NCI-H2171 (cell line): ENCODE results near the gene ABLIM2.

ENCODE experiments used
- DNase-seq: peaks from one replicate; lab custom pipeline; 2025; lab: John Stamatoyannopoulos, UW

ABLIM2 gene

DNA sequence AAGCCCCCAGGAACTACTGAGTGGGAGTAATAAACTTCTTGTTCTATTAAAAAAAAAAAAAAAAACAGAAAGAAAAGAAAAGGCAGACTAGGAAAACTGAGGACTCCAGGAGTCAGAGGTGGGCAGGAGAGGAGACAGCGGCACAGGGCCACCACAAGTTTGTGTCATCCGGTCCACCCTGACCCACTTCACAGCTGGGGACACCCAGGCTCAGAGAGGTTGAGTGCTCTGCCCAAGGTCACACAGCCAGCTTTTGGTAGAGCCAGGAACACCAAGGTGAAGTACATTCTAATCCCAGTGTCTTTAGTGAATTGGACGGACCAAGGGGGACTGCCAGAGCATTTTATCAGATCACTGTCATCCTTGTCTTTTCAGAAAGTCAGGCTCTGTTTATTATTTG, 16.4 kb upstream of the ABLIM2 start:
- no peak for DNase-seq

DNA sequence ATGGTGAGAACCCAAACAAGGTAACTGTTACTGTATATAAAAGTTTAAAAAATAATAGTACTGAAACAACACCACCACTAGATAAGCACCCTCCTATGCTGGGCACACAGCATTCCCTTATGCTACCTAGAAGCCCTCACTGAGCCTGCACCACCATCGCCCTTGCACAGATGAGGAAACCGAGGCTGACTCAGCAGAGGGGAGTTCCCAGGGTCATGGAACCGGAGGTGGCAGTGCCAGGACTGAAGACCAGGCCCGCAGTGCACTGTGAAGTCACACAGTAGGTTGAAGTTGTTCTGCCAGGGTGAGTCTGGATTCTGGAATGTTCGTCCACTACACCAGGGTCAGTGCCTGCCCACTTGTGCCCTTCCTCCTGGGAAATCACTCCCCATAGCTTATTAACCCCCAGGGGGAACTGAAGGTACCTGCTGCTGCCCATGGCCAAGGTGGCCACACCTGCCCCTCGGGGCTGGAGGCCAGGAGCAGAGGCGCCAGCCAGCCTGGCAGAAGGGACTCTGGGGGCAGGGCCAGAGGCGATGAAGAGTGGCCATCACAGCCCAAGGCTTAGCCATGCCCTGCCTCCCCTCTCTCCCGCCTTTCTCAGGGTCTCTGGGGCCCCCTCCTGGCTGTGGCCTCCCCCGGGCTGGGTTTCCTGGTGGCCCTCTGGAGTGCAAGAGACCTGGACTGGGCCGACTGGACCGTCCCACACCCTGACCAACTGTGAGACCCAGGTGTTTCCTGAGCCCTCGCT, 15.1 kb upstream of the ABLIM2 start:
- DNase-seq: no peak

DNA sequence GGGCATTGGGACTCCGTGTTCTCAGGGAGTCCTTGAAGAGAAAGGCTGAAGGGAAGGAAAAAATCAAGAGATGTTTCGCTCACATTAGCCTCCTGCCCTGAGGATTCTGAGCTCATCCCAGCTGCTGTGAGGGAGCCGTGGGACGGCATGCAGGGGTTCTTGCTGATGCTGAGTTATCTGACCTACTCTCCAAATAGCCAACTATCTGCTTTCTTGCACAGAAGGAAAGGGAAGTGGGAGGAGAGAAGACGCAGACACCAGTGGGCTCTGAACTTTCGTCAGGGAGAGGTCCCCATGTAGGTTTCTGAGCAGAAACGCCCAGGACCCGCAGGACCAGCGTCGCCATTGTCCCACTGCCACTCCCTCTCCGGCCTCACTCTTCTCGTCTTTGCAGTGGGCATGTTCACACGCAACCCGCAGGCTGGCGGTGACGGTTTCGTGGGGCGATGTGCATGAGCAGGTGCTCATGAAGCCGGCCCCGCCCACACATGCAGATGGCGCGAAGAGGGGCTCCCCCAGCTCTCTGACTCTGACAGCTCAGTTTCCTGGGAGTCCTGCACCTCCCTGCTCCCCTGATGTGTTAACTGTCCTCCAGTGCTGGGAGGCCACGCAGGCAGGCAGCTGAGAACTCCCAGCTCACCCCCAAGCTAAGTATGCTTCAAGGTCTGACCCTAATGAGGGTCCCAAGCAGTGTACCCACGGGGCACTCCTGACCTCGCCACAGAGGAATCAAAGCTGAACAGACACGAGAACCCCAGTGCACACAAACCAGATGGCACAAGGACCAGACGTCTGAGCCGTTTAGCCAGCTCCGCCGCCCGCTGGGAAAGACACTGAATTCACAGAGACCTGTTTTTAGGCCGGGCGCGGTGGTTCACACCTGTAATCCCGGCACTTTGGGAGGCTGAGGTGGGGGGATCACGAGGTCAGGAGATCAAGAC, 13.6 kb upstream of the ABLIM2 start:
- DNase-seq: no peak

DNA sequence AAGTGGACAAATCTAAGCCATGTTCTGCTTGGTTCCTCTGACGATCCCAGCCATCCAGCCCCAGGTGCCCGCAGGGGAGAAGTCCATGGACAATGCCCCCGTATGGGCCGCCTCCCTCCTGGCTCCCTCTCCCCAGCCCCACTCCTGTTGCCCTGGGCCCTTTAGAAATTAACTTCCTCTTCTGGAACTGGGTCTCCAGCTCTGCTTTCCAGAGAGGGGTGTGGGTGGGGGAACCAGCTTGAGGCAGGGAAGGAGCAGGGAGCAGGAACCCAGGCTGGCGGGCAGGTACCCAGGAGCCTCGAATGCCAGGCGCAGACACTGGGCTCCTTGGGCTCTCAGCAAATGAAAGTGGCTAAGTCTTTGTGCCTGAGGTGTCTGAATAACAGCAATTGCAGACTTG, 12.7 kb upstream of the ABLIM2 start:
- DNase-seq: no peak

DNA sequence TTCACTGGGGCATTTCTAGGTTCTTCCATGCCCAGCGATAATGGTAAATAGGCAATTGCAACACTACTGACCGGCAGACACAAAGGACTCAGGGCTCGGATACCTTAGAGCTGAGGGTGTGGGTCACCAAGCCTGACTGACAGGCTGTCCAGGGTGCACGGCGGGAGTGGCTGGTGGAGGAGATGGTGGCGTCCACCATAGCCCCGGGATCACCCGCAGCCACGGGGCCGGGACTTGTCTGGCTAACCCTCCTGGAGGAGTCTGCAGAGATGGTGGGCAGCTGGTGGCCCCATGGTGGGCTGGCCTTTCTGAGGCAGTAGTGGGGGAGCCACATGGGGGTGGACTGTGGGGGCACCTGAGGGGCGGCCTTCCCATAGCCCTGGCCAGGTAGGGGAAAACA, 11.7 kb upstream of the ABLIM2 start:
- no peak for DNase-seq

DNA sequence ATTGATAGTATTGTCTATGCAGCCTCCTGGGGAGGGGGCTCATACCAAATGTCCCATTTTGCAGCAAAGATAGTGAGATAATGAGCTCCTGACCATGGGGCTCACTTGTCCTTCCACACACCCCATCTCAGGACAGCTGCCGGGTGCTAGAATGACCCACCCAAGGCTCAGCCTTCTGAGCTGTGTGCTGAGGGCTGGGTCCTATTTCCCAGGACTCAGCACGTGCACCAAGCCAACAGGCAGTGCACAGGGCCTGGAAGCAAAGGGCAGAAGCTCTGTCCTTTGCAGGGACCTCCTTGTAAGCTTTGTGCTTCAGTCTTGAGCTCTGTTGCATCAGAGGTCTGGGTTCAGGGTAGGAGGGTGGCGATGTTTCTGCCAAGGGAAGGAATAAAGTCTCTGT, 11.2 kb upstream of the ABLIM2 start:
- no peak for DNase-seq

DNA sequence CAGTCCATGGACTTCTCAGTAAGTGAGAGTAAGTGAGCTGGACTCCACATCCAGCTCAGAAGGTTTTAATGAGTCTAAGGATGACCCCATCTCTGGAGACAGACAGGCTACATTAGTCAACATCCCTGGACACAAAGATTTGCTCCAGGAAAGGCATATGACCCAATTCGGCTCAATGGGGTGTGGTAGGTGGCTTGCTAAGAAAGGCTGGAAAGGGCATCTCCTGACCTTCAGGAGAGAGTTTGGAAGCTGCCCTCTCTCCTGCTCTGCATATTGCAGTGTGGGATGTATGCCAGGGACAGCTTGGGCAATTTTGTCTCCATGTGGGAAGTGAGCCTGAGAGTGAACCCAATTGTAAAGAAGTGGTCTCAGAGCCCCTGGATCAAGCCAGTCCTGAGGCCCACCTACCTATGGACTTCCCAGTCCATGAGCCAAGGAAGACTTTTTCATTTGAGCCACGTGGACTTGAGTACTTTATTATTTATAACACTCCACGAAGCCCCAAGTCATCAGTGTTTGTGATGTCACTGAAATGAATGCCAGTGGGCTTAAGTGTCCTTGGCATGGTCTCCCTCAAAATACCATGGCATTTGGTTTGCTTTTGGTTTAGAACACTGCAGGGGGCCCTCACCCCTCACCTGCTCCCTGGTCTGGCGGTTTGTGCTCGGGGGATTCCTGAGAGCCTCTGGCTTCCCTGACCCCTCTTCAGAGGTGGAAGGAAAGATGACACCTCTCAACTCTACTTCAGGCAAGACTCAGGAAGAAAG, 10.4 kb upstream of the ABLIM2 start:
- no peak for DNase-seq

DNA sequence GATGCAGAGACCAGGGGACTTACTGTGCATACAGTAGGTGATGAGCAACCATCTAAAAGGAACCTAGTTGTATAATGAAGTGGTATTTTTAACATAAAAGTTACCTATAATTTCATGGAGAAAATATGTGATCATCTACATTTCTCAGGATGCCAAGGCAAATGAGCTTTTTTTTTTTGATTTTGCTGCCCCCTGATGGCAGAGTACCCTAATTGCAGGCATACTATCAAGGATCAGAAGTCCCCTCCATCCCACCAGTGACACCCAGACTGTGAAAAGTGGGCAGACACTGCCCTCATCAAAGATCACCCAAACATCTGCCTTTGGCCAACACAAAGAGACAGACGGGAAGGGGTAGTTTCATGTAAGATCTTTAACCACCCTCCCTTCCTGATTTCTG, 9.6 kb upstream of the ABLIM2 start:
- DNase-seq: no peak

DNA sequence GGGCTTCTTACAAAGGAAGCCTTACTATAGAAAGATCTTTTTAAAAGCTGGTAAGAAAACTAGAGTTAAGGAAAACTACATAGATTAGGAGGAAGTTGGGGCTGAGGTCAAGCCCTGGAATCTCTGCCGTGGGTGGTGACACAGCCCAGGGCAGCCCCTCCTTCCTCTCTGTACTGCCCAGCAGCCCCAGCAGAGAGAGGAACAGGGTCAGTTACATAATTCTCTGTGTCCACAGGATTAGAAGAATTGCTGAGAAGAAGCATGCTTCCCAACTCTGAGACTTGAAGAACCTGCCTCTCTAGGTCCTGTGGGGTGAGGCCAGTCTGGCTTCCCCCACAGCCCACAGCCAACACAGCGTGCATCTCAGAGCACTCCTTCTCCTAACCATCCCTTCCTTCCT, 9.2 kb upstream of the ABLIM2 start:
- no peak for DNase-seq

DNA sequence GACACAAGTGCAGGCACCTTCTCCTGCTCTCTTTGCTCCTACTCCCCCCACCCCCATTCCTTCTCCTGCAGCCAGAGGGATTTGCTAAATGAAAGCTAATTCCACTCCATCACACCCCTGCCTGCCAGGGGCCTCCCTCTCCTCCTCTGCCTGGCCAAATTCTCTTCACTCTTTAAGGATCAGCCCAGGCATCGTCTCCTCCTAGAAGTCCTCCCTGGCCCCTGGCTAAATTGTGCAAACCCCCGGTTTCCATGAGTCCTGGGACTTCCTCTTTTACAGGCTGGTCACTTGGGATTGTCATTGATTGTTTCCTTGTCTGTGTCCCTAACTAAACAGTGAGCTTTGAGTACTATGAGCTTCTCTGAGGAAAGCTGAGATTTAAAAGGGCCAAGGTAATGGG, 8.7 kb upstream of the ABLIM2 start:
- DNase-seq: no peak

DNA sequence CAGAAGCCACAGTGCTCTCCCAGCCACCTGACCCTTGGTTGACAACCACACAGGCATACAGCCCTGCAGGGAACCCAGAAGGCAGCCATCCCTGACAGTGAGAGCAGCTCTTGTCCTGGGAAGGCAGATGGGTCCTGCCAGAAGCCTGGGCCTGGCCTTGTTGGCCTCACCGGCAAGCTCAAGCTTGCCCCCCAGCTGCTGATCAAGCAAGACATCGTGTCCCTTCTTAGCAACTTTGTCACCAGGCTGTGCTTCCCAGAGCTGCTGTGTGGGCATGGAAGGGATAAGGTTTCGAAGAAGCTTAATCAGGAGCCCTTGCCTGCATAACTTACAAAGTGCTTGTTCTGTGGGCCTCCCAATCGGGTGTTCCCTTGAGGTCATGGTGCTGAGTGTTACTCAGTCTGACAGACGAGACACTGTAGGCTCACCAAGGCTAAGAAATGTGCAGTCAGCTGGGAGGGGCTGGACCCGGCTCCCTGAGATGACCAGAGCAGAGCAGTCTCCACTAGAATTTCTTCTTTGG, 6.8 kb upstream of the ABLIM2 start:
- DNase-seq: no peak

DNA sequence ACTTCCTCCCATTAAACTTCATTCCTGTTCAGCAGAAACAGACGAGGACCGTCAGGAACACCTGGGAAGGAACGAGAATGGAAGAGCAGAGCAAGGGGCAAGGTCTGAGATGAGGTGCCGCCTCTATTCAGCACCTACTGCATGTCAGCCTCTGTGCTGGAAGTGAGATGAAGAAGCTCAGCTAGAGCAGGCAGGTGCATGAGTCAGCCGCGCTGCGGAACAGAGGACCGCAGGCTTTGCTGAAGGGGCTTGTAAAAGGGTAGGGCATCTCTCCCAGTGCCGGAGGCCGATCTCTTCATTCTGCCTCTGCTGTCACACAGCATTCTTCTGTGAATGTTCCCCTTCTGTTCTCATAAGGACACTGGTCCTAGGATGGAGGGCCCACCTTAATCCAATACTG, 6.1 kb upstream of the ABLIM2 start:
- no peak for DNase-seq

DNA sequence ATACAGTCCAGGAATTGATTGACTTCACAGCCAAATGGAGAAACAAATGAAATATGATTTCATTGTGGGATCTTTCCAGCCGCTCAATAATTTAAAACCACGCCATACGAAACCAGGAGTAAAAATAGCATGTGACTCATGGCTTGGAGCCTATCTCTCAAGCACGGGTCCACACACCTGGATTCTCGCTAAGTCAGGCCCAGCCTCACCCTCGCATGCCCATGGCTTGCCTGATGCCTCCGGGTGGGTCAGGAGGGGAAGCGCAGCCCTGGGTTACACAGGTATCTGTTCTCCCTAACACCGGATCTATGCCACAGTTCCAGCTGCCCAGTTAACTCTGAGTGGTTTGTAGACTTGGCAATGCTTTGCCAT, 5.6 kb upstream of the ABLIM2 start:
- DNase-seq: no peak

DNA sequence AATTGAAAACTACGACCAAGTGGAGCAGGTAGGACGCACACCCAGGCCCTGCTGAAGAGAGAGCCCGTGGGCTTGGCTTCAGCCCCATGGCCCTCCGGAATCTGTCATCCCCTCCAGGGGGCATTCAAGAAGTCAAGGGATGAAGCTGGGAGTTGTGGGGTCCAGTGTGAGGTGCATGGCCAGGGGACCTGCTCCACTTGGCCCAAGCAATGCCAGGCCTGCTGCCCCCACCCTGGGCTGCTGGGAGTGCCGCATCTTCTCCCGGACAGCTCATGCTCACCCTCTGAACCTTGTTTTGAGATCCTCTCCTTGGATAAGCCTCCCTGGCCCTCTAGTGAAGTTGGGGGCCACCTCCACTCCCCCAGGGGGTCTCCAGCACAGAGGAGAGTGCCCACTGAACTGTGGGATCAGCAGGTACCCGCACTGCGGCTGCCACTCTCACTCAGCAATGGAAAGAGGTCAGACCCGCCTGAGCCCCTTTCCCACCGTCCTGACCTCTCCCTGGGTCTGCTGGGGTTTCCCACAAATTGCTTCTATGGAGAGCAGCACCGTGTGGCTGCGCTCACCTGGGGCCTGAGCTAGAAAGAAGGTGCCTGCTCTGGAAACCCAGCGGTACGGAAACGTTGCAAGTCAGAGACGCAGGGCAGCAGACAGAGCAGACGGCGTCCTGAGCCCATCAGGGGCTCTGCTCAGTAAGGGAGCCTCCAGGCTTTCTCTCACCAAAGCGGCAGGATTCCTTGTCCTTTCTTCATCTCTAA, 5.0 kb upstream of the ABLIM2 start:
- DNase-seq: no peak

DNA sequence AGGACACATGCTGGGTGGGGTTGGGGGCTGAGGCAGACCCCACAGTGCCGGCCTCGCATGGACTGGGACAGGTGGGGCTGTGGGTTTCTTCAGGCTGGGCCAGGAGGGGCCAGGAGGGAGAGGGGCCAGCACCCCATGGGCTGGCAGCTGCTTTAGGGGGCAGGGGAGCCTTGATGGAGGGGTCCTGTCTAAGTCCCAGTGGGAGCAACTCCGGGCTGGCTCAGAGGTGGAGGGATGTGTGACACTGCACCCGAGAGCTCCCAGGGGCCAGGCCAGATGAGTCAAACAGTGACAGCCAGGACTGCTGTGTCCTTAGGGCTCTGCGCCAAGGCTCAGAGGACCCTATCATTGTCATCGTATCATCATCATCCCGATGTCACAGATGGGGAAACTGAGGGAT, 4.4 kb upstream of the ABLIM2 start:
- DNase-seq: no peak

DNA sequence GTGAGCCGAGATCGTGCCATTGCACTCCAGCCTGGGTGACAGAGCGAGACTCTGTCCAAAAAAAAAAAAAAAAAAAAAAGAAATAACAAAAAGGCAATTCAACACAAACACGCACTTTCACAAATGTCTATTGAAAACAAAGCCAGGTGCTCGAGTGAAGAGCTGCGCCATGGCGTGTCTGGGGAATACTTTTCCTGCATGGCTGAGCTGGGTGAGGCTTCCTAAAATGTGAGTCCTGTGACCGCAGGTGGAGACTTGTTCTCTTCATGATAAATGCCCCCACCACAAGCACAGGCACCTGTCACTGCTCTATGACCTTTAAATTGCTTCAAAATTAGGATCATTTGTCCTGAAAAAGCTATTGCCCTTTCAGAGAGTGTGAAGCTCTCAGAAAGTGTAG, 4.0 kb upstream of the ABLIM2 start:
- peak; percentile 75 for DNase-seq

DNA sequence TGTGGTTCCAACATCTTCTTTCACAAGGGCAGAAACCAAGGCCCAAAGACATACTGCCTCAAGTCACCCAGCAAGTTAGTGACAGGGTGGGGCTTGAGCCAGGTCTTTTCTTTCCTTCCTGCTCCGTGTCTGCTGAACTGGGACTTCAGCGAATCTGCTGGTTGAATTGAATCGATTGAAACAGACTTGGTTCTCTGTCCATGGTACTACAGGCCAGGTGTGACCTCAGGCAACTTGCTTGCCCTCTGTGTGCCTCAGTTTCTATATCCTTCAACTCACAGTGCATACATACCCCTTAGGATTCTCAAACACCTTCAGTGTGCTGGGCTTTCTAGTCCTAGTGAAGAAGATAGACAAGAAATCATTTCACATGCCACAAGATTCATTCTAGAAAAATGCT, 2.0 kb upstream of the ABLIM2 start:
- DNase-seq: no peak

DNA sequence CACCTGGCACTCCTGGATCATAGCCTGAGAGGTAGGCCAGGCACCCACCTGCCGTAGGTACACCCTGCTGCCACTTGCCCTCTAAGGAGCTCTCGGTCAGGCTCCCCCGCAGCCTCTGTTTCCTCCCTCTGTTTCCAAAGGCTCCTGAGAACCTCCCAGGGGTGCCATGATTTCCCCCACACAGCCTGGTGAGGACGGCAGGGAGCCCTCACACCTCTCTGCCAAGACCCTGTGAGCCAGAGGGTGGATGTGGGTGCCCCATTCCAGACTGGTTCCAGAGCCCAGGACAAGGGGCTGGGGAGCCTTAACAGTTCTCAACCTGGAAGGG, 1.6 kb upstream of the ABLIM2 start:
- DNase-seq: no peak

DNA sequence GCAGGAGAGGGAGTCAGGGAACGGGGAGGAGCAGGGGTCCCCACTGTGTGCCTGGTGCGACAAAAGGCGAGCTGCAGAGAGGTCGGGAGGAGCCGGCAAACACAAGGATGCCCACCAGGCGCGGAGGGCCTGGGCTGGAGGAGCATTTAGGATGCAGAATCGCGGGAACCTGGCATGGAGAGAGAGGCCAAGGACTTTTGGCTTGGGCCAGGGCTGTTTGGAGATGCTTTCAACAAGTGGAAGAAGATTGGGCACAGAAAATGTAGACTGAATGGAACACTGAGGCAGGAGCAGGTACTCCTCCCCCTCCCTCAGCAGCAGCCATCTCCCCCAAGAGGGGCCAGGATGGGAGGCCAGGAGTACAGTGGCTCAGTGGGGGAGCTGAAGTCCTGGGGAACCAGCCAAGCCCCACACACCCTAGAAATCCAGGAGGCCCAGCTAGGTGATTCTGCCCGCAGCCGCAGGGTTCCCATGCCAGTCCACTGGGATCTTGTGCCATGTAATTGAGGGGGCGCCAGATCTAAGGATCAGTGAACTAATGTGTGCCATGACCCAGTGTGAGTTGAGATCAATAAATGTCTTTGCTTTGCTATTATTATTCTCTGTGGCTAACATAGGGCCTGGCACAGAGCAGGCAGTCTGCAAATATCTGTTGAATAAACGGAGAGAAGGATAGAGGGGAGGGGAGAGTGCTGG, 1.1 kb upstream of the ABLIM2 start:
- no peak for DNase-seq

DNA sequence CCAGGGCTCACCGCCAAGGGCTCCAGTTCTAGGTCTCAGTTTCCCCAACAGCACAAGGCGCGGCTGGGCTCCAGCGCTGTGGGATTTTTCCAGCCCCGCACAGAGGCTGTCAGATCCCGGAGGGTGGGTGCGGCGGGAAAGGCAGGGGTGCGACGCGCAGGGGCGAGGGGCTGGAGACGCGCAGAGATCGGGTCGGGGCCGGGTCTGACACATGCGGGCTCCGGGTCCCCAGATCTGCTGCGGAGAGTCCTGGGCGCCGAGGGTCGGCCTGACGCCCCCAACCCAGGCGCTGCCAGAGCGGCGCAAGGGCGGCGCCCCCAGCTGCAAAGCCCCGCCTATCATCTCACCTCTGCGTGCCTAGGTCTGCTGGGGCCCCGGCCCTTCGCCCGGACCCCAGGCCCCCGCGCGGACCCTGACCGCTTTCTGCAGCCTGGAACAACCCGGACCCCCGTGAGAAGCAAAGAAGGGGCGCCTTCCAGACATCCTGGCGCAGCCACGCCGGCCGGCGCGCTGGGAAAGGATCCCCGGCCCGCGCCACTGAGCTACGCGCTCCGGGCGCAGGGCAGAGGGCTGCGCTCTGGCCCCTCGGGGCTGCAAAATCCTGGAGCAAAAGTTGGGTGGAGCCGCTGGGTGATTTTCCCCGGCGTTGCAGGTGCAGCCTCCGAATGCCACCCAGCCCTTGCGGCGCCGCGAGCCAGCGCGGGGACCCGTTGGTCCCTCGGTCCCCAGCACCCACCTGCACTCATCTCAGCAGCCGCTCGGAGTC, 486 bp downstream of the ABLIM2 start:
- DNase-seq: no peak

DNA sequence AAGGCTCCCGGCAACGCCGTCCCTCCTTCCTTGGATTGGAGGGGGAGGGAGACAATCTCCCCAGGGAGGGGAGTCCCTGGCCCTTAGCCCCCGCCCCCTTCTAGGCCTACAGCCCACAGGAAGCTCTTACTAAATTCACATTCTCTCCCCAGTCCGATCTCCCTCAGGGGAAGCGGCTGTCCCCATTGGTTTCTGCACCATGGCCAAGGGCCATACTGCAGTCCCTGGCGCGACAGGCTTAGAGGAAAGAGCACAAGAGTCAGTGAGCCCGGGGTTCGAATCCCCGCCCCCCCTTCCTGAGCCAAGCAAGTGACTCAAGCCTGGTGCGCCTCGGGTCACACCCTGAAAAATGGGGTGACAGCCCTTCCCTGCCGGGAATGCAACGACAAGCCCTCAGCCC, 1.1 kb downstream of the ABLIM2 start:
- DNase-seq: no peak
